HepG2 (cell line): ENCODE results near the gene ATP6V0D1. TPM values are rescaled to one million over a fixed set of nuclear protein-coding genes. Genes with fewer than 3 reads are reported as not detected.

Experiments
- AHDC1 ChIP-seq: sonication (generic); formaldehyde crosslinking; IDR thresholded peaks from 2 replicates; pipeline ENCODE4 v1.5.1; 2020; ENCODE audit warnings: mild to moderate bottlenecking, missing genetic modification reagents, borderline replicate concordance
- BCL6 ChIP-seq: IDR thresholded peaks from 2 replicates; pipeline ENCODE4 v1.6.1; 2016; ENCODE audit warnings: missing genetic modification reagents, missing compliant biosample characterization
- CEBPG ChIP-seq: IDR thresholded peaks from 2 replicates; pipeline ENCODE4 v1.6.1; 2016
- DR1 ChIP-seq: sonication (generic); formaldehyde crosslinking; IDR thresholded peaks from 2 replicates; pipeline ENCODE4 v1.8.0; 2021; ENCODE audit warnings: mild to moderate bottlenecking, missing genetic modification reagents, inconsistent platforms
- FLYWCH1 ChIP-seq: sonication (generic); formaldehyde crosslinking; IDR thresholded peaks from 2 replicates; pipeline ENCODE4 v1.8.1; 2023; ENCODE audit warnings: mild to moderate bottlenecking, missing genetic modification reagents
- HNF4G ChIP-seq, 2 experiments: sonication (generic) in 1 of 2; formaldehyde crosslinking in 1 of 2; IDR thresholded peaks; 2 replicates each; pipeline versions ENCODE4 v1.4.0 to v1.6.1; 2011 to 2020; ENCODE audit warnings: borderline replicate concordance in 2 of 2, low read depth in 2 of 2, mild to moderate bottlenecking in 2 of 2, low read length in 1 of 2, missing genetic modification reagents in 1 of 2, moderate library complexity in 1 of 2
- LBX2 ChIP-seq: sonication (generic); formaldehyde crosslinking; IDR thresholded peaks from 2 replicates; pipeline ENCODE4 v1.5.0; 2020; ENCODE audit warnings: missing genetic modification reagents, mild to moderate bottlenecking, borderline replicate concordance
- SIN3A ChIP-seq: IDR thresholded peaks from 2 replicates; pipeline ENCODE4 v1.6.1; 2011; ENCODE audit warnings: low read depth, mild to moderate bottlenecking, control low read depth, low read length, borderline replicate concordance
- SNAPC2 ChIP-seq: sonication (generic); formaldehyde crosslinking; IDR thresholded peaks from 2 replicates; pipeline ENCODE4 v1.8.1; 2022; ENCODE audit warnings: mild to moderate bottlenecking, missing genetic modification reagents
- TCF12 ChIP-seq, 2 experiments: fragments of 450-650 bp in 1 of 2; sonication (generic) in 1 of 2; formaldehyde crosslinking in 1 of 2; IDR thresholded peaks; 2 replicates each; pipeline versions ENCODE4 v1.6.1 to v1.8.0; 2017 to 2022; ENCODE audit warnings: antibody characterized with exemption in 1 of 2, mild to moderate bottlenecking in 1 of 2, missing genetic modification reagents in 1 of 2, moderate library complexity in 1 of 2
- THAP8 ChIP-seq: sonication (generic); formaldehyde crosslinking; IDR thresholded peaks from 2 replicates; pipeline ENCODE4 v1.5.1; 2020; ENCODE audit warnings: missing genetic modification reagents, mild to moderate bottlenecking, borderline replicate concordance
- ZNF280D ChIP-seq: sonication (generic); formaldehyde crosslinking; IDR thresholded peaks from 2 replicates; pipeline ENCODE4 v1.5.1; 2020; ENCODE audit warnings: mild to moderate bottlenecking, missing genetic modification reagents
- ZNF7 ChIP-seq: IDR thresholded peaks from 2 replicates; pipeline ENCODE4 v1.6.1; 2016; ENCODE audit warnings: missing biosample characterization, missing genetic modification reagents
- ZNF839 ChIP-seq: sonication (generic); formaldehyde crosslinking; IDR thresholded peaks from 2 replicates; pipeline ENCODE4 v1.4.0; 2020; ENCODE audit warnings: missing genetic modification reagents, mild to moderate bottlenecking, borderline replicate concordance
- polyA plus RNA-seq, 8 experiments: library from polyadenylated mRNA; depleted of rRNA in 3 of 8; stranded (reverse) in 7 of 8; unstranded in 1 of 8; fragments of >200 nt; fragmentation: Illumina TruSeq in 4 of 8; extraction: Trizol in 4 of 8; gene quantifications; 2 replicates each; pipeline versions ENCODE4 v1.2.1 to v1.2.3, GENCODE V29; 2011 to 2016; ENCODE audit warnings: low read depth in 4 of 8, missing spikeins in 1 of 8, mixed read lengths in 1 of 8; ENCODE audit not compliant: insufficient read depth in 1 of 8
- total RNA-seq, 5 experiments: library from RNA; depleted of rRNA; stranded (reverse); fragments of >200 nt; fragmentation: Illumina TruSeq; extraction: Trizol; gene quantifications; 2 replicates each; pipeline ENCODE4 v1.2.3, GENCODE V29; 2016; ENCODE audit warnings: low read depth in 1 of 5

Gene ATP6V0D1
- total and polyA plus RNA-seq, 2 of the 13 experiments (the other 11 are each of a cell fraction or from before 2014, with no cell fraction given), result 51.1 to 61.3 TPM

GRCh38 chr16:67528222-67528869, 47.4 kb upstream of the ATP6V0D1 start, which contains the start of gene RIPOR1 (continued):
- TF ChIP-seq HNF4G (IDR thresholded peaks at IDR 0.05; ENCODE audit: borderline replicate concordance, low read depth, low read length) (no peak), HNF4G (CRISPR knock-in tag; IDR thresholded peaks at IDR 0.05; ENCODE audit: borderline replicate concordance, low read depth) (no peak), LBX2 (no peak; the same call in 1 of the 2 replicates), BCL6 (CRISPR knock-in tag) (no peak; the same call in 1 of the 2 replicates), THAP8 (no peak), DR1 (CRISPR knock-in tag) (no peak; the same call in 1 of the 2 replicates), AHDC1 (CRISPR knock-in tag) (no peak), SIN3A (no peak; the same call in 1 of the 2 replicates), ZNF7 (CRISPR knock-in tag) (no peak), SNAPC2 (CRISPR knock-in tag) (no peak), FLYWCH1 (no peak), ZNF839 (no peak), CEBPG (CRISPR knock-in tag) (no peak), ZNF280D (CRISPR knock-in tag) (no peak), TCF12 (IDR thresholded peaks at IDR 0.05) (no peak), TCF12 (CRISPR knock-in tag; IDR thresholded peaks at IDR 0.05) (no peak)
